Urinary bladder (tissue), 4 donors: ENCODE results near the gene USP4. TPM values are rescaled to one million over a fixed set of nuclear protein-coding genes. Genes with fewer than 3 reads are reported as not detected.
A peak's percentile ranks its signal among the peaks of the same experiment; 100 is the strongest.

Source experiments
- DNase-seq: peaks from one replicate; pipeline ENCODE4 v3.0.0-alpha.2; 2015; ENCODE audit errors: extremely low spot score
- H3K27ac ChIP-seq: one replicate; pipeline ENCODE4 v1.5.1; 2013; ENCODE audit warnings: low read depth, mild to moderate bottlenecking, moderate library complexity
- H3K36me3 ChIP-seq: one replicate; pipeline ENCODE4 v1.6.1; 2013; ENCODE audit warnings: mild to moderate bottlenecking, moderate library complexity; ENCODE audit not compliant: insufficient read depth
- H3K4me1 ChIP-seq: one replicate; pipeline ENCODE4 v1.6.1; 2013; ENCODE audit warnings: mild to moderate bottlenecking, moderate library complexity; ENCODE audit not compliant: insufficient read depth
- H3K4me3 ChIP-seq: one replicate; pipeline ENCODE4 v1.5.1; 2013; ENCODE audit warnings: low read depth, low read length
- WGBS: extraction: QIAGEN DNeasy Blood & Tissue Kit; methylation state at CpG from one replicate; pipeline ENCODE4 v1.1.7; 2013; 5-methylcytosine and 5-hydroxymethylcytosine counted together
- polyA plus RNA-seq: library from polyadenylated mRNA; stranded (reverse); fragments of 200-250 nt; gene quantifications from one replicate; pipeline ENCODE4 v1.2.3, GENCODE V29; 2013
- total RNA-seq: library from RNA; depleted of rRNA; stranded (reverse); fragments of >200 nt; gene quantifications from one replicate; pipeline ENCODE4 v1.2.3, GENCODE V29; 2014
- donor health status: healthy with polysubstance abuse.
- donor health status: healthy.

The USP4 gene
- total and polyA plus RNA-seq, 2 donors: 23.7 to 34.2 TPM

GRCh38 chr3:49298511-49298910 is 41.3 kb downstream of the USP4 start:
- Histone ChIP-seq H3K4me1 (no peaks in the 10 kb centered on the region), H3K36me3 (no peaks in the 10 kb centered on the region), H3K4me3 (no peak overlapping the region), H3K27ac (no peak overlapping the region)
- no peak for DNase-seq
- 93% methylated on average over 7 of the region's 7 CpGs for WGBS

DNA sequence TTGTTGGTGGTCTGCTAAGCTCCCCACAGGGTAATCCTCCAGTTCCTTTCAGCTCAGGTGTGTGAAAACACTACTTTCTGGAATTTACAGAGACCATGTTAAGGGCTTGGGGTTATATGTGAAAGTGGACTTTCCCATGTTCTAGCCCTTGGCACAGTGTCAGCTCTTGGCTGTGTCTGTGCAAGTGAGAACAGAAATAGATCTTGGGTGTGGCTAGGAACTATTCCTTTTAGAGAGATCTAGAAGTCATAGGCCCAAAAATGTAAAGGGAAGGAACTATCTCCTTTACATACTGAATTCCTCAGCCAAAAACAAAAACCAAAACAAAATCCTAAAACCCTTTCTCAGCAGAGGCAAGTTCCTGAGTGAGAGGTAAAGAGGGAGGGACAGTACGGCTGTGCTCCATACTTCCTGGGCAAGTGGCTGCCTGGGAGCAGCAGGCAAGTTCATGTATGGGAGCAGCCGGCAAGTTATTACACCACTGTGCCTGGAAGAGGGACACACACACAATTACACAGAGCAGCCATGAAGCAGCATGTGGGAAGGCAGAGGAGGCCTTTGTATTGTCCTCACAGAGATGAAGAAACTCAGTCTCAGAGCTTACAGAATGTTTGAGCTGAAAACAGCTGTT is 43.0 kb downstream of the USP4 start:
- Histone ChIP-seq H3K4me3 (no peak overlapping the region), H3K36me3 (no peaks in the 10 kb centered on the region), H3K4me1 (no peaks in the 10 kb centered on the region), H3K27ac (no peak overlapping the region)
- WGBS: 37% methylated on average over 2 of the region's 2 CpGs
- DNase-seq: no peak

GRCh38 chr3:49295489-49296058 is 44.3 kb downstream of the USP4 start:
- DNase-seq: no peak
- no peak overlapping the region for H3K27ac ChIP-seq
- no peaks in the 10 kb centered on the region for H3K36me3 ChIP-seq
- 74% methylated on average over 11 of the region's 11 CpGs for WGBS
- H3K4me1 ChIP-seq: no peaks in the 10 kb centered on the region
- no peak overlapping the region for H3K4me3 ChIP-seq

DNA sequence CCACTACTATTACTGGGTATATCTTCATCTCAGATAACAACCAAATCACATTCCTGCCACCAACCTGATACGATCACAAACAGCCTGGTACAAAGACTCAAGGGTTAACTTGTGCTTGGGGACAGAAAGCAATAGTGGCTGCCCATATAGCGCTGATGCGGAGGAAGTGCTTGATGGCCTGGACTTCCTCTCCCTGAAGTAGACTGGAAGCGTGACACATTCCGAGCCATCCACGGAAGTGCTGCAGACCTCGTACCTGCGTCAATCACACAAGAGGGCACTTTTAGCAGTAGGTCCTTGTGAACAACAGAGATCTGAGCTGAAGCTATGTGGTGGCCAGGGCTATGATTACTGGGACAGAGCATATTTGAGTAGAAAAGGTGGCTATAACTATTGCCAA is 45.5 kb downstream of the USP4 start:
- no peaks in the 10 kb centered on the region for H3K4me1 ChIP-seq
- H3K36me3 ChIP-seq: no peaks in the 10 kb centered on the region
- no peak for DNase-seq
- H3K27ac ChIP-seq: no peak overlapping the region
- 85% methylated on average over 8 of the region's 8 CpGs for WGBS
- H3K4me3 ChIP-seq: no peak overlapping the region

- WGBS: 92% methylated on average over 6 of the region's 6 CpGs
- no peak for DNase-seq
- H3K36me3 ChIP-seq: peaks cover 3% of the 10 kb centered on the region
- H3K4me1 ChIP-seq: no peaks in the 10 kb centered on the region
- H3K4me3 ChIP-seq: no peak overlapping the region
- H3K27ac ChIP-seq: no peak overlapping the region
Measured at GRCh38 chr3:49283997-49284396, 55.9 kb downstream of the USP4 start.

DNA sequence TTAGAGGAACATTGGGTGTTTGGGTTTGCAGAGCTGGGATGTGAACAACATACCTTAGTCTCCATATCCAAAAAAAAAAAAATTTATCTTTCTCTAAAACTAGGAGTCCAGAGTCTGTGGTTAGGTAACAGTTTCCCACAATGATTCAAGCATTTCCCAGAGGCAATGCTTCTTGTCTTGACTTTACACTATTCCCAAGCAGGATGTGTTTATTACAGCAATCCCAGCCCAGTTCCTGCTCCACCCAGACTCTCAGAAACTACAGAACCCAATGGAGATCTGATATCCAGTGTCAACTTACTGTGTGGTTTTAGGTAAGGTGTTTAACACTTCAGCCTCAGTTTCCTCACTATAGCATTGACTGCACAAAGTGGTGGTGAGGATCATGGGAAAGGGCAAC is 60.5 kb downstream of the USP4 start:
- H3K27ac ChIP-seq: no peak overlapping the region
- no peak overlapping the region for H3K4me3 ChIP-seq
- DNase-seq: no peak
- H3K4me1 ChIP-seq: no peaks in the 10 kb centered on the region
- H3K36me3 ChIP-seq: no peaks in the 10 kb centered on the region

GRCh38 chr3:49278548-49278947 is 61.3 kb downstream of the USP4 start:
- Histone ChIP-seq H3K36me3 (no peaks in the 10 kb centered on the region), H3K27ac (peak overlapping the region; percentile 41), H3K4me3 (no peak overlapping the region), H3K4me1 (no peaks in the 10 kb centered on the region)
- DNase-seq: no peak
- WGBS: 44% methylated on average over 4 of the region's 4 CpGs

GRCh38 chr3:49277383-49277775 is 62.5 kb downstream of the USP4 start:
- Histone ChIP-seq H3K36me3 (no peaks in the 10 kb centered on the region), H3K4me3 (peak overlapping the region; percentile 50), H3K27ac (peak overlapping the region; percentile 97), H3K4me1 (no peaks in the 10 kb centered on the region)
- 12% methylated on average over 9 of the region's 9 CpGs for WGBS
- no peak for DNase-seq

DNA sequence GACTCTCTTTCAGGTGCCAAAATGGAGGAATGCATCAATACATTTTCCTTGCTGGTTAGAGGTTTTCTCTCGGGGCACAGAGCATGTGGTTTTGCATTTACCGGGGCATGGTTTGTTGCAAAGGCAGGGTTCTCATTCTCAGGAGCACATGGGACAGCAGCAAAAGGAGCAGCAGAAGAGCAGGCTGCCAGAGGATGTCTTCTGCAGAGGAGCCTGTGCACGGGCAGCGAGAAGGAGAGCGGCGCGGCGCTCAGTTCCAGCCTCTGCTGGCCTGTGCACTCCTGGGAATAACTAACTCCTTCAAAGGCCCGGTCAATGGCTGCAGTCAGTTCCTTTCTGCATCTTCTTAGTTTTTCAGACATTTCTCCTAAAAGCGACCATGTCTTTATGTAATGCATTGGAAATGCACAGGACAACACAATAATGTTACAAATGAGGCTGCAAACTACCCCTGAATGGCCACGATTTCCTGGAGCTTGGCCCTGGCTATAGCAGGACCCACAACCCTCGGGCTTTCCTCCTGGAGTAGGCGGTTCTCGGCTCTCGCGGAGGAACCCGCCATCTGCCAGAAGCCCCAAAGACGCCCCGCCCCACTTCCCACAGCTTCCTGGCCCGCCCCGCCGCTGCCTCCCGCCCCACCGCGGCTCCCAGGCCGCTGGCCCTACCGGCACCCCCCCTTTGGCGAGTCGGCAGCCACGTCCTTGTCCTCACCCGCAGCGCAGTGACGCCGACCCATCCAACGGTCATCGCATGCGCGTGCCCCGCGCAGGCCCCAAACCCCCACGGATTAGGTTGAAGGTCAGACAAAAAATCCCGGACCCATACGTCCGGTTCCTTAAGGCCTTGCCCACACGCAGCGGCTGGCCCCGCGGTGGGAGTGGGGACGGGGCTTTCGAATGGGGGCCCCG is 63.1 kb downstream of the USP4 start, which contains the start of gene C3orf62:
TSS of gene C3orf62 (minus strand) at position 758 of the 908 bp plus-strand sequence. CDS start at position 398, 360 bp downstream.
- H3K4me3 ChIP-seq: peak within 1 kb of the TSS; percentile 50
- peak; percentile 57 for DNase-seq

DNA sequence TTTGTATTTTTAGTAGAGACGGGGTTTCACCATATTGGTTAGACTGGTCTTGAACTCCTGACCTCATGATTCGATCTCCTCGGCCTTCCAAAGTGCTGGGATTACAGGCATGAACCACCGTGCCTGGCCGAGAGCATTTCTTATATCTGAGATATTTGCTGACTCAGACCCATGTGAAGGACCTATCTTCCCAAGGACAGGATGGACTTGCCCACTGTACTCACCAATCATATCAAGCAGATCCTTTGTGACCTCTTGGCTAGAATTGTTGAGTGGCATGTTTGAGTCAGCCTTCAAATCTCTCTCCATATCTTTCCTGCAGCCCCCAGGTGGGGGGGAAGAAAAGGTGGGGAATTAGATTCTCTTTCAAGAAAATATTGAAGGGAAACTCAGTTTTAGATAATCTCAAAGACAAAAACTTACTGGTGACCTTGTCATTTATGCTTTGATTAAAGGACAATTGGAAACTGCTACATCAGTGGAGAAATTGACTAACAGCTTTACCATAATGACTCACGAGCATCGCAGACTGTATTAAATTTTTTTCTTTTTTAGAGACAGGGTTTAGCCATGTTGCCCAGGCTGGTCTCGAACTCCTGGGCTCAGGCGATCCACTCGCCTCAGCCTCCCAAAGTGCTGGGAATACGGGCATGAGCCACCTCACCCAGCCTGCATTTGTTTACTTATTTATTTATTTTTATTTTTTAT is 65.9 kb downstream of the USP4 start:
- no peak overlapping the region for H3K27ac ChIP-seq
- DNase-seq: no peak
- 93% methylated on average over 11 of the region's 11 CpGs for WGBS
- no peak overlapping the region for H3K4me3 ChIP-seq
- H3K4me1 ChIP-seq: no peaks in the 10 kb centered on the region
- no peaks in the 10 kb centered on the region for H3K36me3 ChIP-seq

More for the DNA sequence above, 63.1 kb downstream of the USP4 start, which contains the start of gene C3orf62:
- peak within 1 kb of the TSS; percentile 97 for H3K27ac ChIP-seq
- H3K36me3 ChIP-seq: no peaks in the 10 kb centered on the region
- H3K4me1 ChIP-seq: no peaks in the 10 kb centered on the region
- WGBS: 1% methylated on average over 51 of the region's 51 CpGs

DNA sequence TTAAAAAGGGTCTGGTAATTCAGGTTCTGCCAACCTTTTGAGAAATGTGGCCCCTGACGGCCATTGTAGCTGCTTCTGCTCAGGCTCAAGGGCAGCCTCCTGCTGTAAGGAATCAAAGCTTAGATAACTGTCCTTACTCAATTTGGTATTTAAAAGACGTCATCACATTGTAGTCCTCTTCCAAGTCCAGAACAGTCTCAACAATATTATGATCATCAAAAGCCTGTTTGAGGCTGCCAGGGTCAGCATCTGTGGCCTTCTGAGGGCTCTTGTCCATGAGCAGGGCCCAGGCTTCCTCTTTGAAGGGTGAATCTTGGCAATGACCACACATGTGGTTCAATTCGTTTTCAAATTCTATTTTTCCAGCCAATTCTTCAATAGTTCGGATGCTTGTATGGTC is 68.8 kb downstream of the USP4 start:
- H3K36me3 ChIP-seq: no peaks in the 10 kb centered on the region
- no peak overlapping the region for H3K27ac ChIP-seq
- 73% methylated on average over 4 of the region's 4 CpGs for WGBS
- no peak for DNase-seq
- H3K4me3 ChIP-seq: no peak overlapping the region
- no peaks in the 10 kb centered on the region for H3K4me1 ChIP-seq

- Histone ChIP-seq H3K4me3 (no peak overlapping the region), H3K4me1 (no peaks in the 10 kb centered on the region), H3K27ac (no peak overlapping the region), H3K36me3 (no peaks in the 10 kb centered on the region)
- 100% methylated on average over 2 of the region's 2 CpGs for WGBS
- DNase-seq: no peak
Measured at GRCh38 chr3:49270156-49270500, 69.7 kb downstream of the USP4 start.

- DNase-seq: no peak
- H3K36me3 ChIP-seq: no peaks in the 10 kb centered on the region
- H3K27ac ChIP-seq: no peak overlapping the region
- no peaks in the 10 kb centered on the region for H3K4me1 ChIP-seq
- no peak overlapping the region for H3K4me3 ChIP-seq
- whole genome bisulfite sequencing: 93% methylated on average over 3 of the region's 3 CpGs
Measured at GRCh38 chr3:49269443-49270155, 70.3 kb downstream of the USP4 start.
